Neutrophil (primary cell): ENCODE results near the gene C1orf52.

Source experiments
- H3K27ac ChIP-seq: fragments of 200-600 bp; sonication (generic); 2 replicates; pipeline ENCODE4 v1.5.1; 2016; ENCODE audit warnings: mild to moderate bottlenecking, moderate library complexity
- H3K27me3 ChIP-seq: fragments of 200-600 bp; sonication (generic); 2 replicates; pipeline ENCODE4 v1.6.0; 2016; ENCODE audit warnings: mild to moderate bottlenecking
- H3K36me3 ChIP-seq: fragments of 200-600 bp; sonication (generic); 2 replicates; pipeline ENCODE4 v1.5.1; 2017
- H3K4me1 ChIP-seq, 2 experiments: fragments of 200-600 bp in 1 of 2; sonication (generic) in 1 of 2; 1 replicate in 1 of 2; 2 replicates in 1 of 2; pipeline versions ENCODE4 v1.5.1 to v1.6.1; 2013 to 2016; ENCODE audit warnings: low read depth in 1 of 2, low read length in 1 of 2, mild to moderate bottlenecking in 1 of 2, moderate library complexity in 1 of 2; ENCODE audit not compliant: control insufficient read depth in 1 of 2, insufficient read depth in 1 of 2
- H3K4me3 ChIP-seq, 2 experiments: fragments of 200-600 bp in 1 of 2; sonication (generic) in 1 of 2; 1 replicate in 1 of 2; 2 replicates in 1 of 2; pipeline ENCODE4 v1.5.1; 2013 to 2016; ENCODE audit warnings: low read depth in 1 of 2, low read length in 1 of 2, mild to moderate bottlenecking in 1 of 2, moderate library complexity in 1 of 2
- H3K9me3 ChIP-seq: fragments of 200-600 bp; sonication (generic); 2 replicates; pipeline ENCODE4 v1.5.1; 2016
- CTCF ChIP-seq: fragments of 200-600 bp; sonication (generic); IDR thresholded peaks from 2 replicates; pipeline ENCODE4 v1.5.1; 2016; ENCODE audit warnings: antibody characterized with exemption

Gene C1orf52

DNA sequence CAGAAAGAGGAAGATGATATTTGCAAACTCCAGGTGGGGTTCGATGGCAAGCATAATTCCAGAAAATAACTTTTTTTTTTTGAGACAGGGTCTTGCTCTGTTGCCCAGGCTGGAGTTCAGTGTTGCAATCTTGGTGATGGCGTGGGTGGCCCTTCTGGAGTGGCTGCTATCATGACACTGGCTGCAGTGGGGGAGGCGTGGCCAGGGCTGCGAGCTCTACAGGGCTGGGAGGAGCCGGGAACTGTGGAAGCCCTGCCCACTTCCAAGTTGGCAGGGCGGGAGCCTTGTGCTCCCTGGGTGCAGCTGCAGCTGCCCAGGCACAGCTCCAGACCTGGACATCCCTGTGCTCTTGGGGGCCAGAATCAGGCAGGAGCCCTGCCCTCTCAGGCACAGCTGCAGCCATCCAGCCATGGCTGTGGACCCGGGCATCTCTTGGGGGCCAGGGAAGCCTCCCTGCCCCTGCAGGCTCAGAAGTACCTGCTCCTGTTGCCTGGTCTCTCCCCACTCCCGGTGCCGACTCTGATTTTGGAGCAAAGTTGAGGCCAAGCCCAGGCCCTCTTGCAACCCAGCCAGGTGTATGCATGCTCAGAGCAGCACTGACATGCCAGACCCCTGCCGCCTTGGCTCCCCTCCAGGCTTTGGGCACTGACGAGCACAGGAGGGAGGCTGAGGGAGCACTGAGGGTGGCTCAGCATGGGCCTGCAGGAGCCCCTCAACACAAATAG lies 24.2 kb upstream of the C1orf52 start:
- Histone ChIP-seq H3K9me3 (no peaks in the 10 kb centered on the region), H3K4me3 (no peak overlapping the region), H3K27me3 (peaks cover 30% of the 10 kb centered on the region), H3K27ac (no peak overlapping the region), H3K4me1 (peaks cover 7 to 9% of the 10 kb centered on the region in 2 experiments), H3K36me3 (no peaks in the 10 kb centered on the region)
- no peak for TF ChIP-seq CTCF

- Histone ChIP-seq H3K36me3 (no peaks in the 10 kb centered on the region), H3K9me3 (no peaks in the 10 kb centered on the region), H3K27me3 (peaks cover 30% of the 10 kb centered on the region), H3K4me1 (peaks cover 13 to 20% of the 10 kb centered on the region in 2 experiments), H3K27ac (no peak overlapping the region), H3K4me3 (no peak overlapping the region)
- TF ChIP-seq CTCF = no peak
These were observed 23.0 kb upstream of the C1orf52 start for GRCh38 chr1:85282424-85282823.

- H3K4me3 ChIP-seq = no peak overlapping the region
- no peak for TF ChIP-seq CTCF
- H3K4me1 ChIP-seq = peaks cover 22 to 31% of the 10 kb centered on the region in 2 experiments
- H3K27ac ChIP-seq = no peak overlapping the region
- peaks cover 30% of the 10 kb centered on the region for H3K27me3 ChIP-seq
- no peaks in the 10 kb centered on the region for H3K9me3 ChIP-seq
- no peaks in the 10 kb centered on the region for H3K36me3 ChIP-seq
These were observed 21.2 kb upstream of the C1orf52 start for GRCh38 chr1:85280636-85281035.

DNA sequence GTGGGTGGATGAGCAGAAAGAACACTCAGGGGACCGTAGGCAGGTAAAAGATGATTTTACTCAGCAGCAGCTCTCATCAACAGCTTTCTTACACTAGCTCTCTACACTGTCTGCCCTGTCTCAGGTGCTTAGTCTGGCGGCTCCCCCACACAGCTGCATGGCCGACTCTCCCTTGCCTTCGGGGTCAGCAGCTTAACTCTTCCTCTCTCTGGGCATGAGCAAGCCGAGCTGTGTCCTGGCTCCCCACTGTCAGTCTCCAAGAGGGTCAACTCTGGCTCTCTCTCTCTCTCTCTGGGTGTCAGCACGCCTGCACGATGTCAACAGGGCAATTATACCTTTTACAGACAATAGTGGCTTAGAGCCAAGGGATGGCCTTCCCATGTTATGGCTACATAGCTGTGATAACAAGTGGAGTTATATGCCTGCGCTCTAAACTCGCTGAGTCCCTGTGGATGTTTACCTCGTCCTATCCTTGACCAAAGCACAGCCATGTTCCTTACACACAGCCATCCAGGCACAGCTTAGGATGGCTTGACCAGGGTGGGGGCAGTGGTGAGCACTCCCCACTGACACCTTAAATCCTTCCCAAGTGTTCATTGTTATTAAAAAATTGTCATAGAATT lies 20.1 kb upstream of the C1orf52 start:
- H3K27ac ChIP-seq = peak overlapping the region; percentile 72
- no peak for TF ChIP-seq CTCF
- H3K9me3 ChIP-seq = no peaks in the 10 kb centered on the region
- H3K27me3 ChIP-seq = peaks cover 30% of the 10 kb centered on the region
- no peaks in the 10 kb centered on the region for H3K36me3 ChIP-seq
- H3K4me3 ChIP-seq = peak overlapping the region in 1 of 2 experiments; percentile 34
- H3K4me1 ChIP-seq = peaks cover 33 to 41% of the 10 kb centered on the region in 2 experiments

GRCh38 chr1:85278853-85279314 lies 19.4 kb upstream of the C1orf52 start:
- Histone ChIP-seq H3K9me3 (no peaks in the 10 kb centered on the region), H3K4me3 (peak overlapping the region; percentile 22 to 34), H3K36me3 (no peaks in the 10 kb centered on the region), H3K4me1 (peaks cover 40 to 48% of the 10 kb centered on the region in 2 experiments), H3K27ac (peak overlapping the region; percentile 72), H3K27me3 (peaks cover 30% of the 10 kb centered on the region)
- TF ChIP-seq CTCF = no peak
